Neural cell (in vitro differentiated cells): ENCODE data around the gene RBM38. TPM values are rescaled to one million over a fixed set of nuclear protein-coding genes. Genes with fewer than 3 reads are reported as not detected.

Source experiments
- H2AFZ ChIP-seq: fragments of 200-600, 300-800 bp; sonication (generic), shearing (Covaris generic); 2 replicates; pipeline ENCODE4 v1.6.0; 2014; ENCODE audit warnings: low read depth, mild to moderate bottlenecking, antibody characterized with exemption, low read length, moderate library complexity
- H3F3A ChIP-seq: fragments of 200-600 bp; shearing (Covaris generic); 2 replicates; pipeline ENCODE4 v1.6.1; 2016; ENCODE audit warnings: mild to moderate bottlenecking, moderate library complexity, mixed read lengths, antibody characterized with exemption, low read length; ENCODE audit not compliant: insufficient read depth, poor library complexity, severe bottlenecking
- H3K27ac ChIP-seq: fragments of 200-600, 300-800 bp; sonication (generic), shearing (Covaris generic); 2 replicates; pipeline ENCODE4 v1.5.1; 2014; ENCODE audit warnings: mild to moderate bottlenecking, low read length, moderate library complexity
- H3K27me3 ChIP-seq: fragments of 300-800, 200-600 bp; sonication (generic), shearing (Covaris generic); 2 replicates; pipeline ENCODE4 v1.6.0; 2014; ENCODE audit warnings: mild to moderate bottlenecking, low read depth, low read length, moderate library complexity; ENCODE audit not compliant: insufficient read depth
- H3K36me3 ChIP-seq: fragments of 300-800, 200-600 bp; sonication (generic), shearing (Covaris generic); 2 replicates; pipeline ENCODE4 v1.5.1; 2014; ENCODE audit warnings: mild to moderate bottlenecking, antibody characterized with exemption, low read length, moderate library complexity; ENCODE audit not compliant: insufficient read depth
- H3K4me2 ChIP-seq: fragments of 300-800, 200-600 bp; sonication (generic), shearing (Covaris generic); 2 replicates; pipeline ENCODE4 v1.6.0; 2014; ENCODE audit warnings: mild to moderate bottlenecking, low read length
- H3K4me3 ChIP-seq: fragments of 300-800, 200-600 bp; sonication (generic), shearing (Covaris generic); 2 replicates; pipeline ENCODE4 v1.5.1; 2014; ENCODE audit warnings: mild to moderate bottlenecking, low read length, moderate library complexity
- H3K79me2 ChIP-seq: fragments of 200-600 bp; shearing (Covaris generic); replicated peaks from 2 replicates; pipeline ENCODE4 v1.6.0; 2014; ENCODE audit warnings: mild to moderate bottlenecking, low read length, moderate library complexity; ENCODE audit not compliant: insufficient read depth
- H3K9ac ChIP-seq: fragments of 300-800, 200-600 bp; sonication (generic), shearing (Covaris generic); 2 replicates; pipeline ENCODE4 v1.6.1; 2016; ENCODE audit warnings: mild to moderate bottlenecking, low read length, mixed read lengths
- H3K9me2 ChIP-seq: fragments of 200-600 bp; shearing (Covaris generic); 2 replicates; pipeline ENCODE4 v1.6.1; 2016; ENCODE audit warnings: mild to moderate bottlenecking, low read length, mixed read lengths; ENCODE audit not compliant: insufficient read depth
- H3K9me3 ChIP-seq: fragments of 200-600, 300-800 bp; sonication (generic), shearing (Covaris generic); 2 replicates; pipeline ENCODE4 v1.6.1; 2016; ENCODE audit warnings: mild to moderate bottlenecking, mixed run types, low read length, moderate library complexity, mixed read lengths
- H4K20me1 ChIP-seq: fragments of 200-600 bp; shearing (Covaris generic); 2 replicates; pipeline ENCODE4 v1.6.1; 2016; ENCODE audit warnings: mild to moderate bottlenecking, mixed run types; ENCODE audit not compliant: insufficient read depth
- CTCF ChIP-seq: fragments of 450-650 bp; IDR thresholded peaks from 2 replicates; pipeline ENCODE4 v1.5.1; 2014; ENCODE audit warnings: antibody characterized with exemption, mild to moderate bottlenecking, moderate library complexity; ENCODE audit not compliant: poor library complexity, severe bottlenecking
- EP300 ChIP-seq: fragments of 450-650 bp; conservative IDR thresholded peaks from 2 replicates; pipeline ENCODE4 v1.6.1; 2014; ENCODE audit warnings: antibody characterized with exemption, mild to moderate bottlenecking, moderate library complexity; ENCODE audit not compliant: poor library complexity, severe bottlenecking
- EZH2 ChIP-seq: fragments of 200-600, 300-800 bp; shearing (Covaris generic), sonication (generic); IDR thresholded peaks from 2 replicates; pipeline ENCODE4 v1.6.1; 2014; ENCODE audit warnings: antibody characterized with exemption, low read length, borderline replicate concordance, mild to moderate bottlenecking; ENCODE audit not compliant: insufficient read depth, poor library complexity, severe bottlenecking
- MXI1 ChIP-seq: fragments of 450-650 bp; conservative IDR thresholded peaks from 2 replicates; pipeline ENCODE4 v1.6.1; 2014; ENCODE audit warnings: antibody characterized with exemption, mild to moderate bottlenecking; ENCODE audit not compliant: poor library complexity, severe bottlenecking
- POLR2AphosphoS5 ChIP-seq: IDR thresholded peaks from 2 replicates; pipeline ENCODE4 v1.6.1; 2012
- RAD21 ChIP-seq: fragments of 450-650 bp; conservative IDR thresholded peaks from 2 replicates; pipeline ENCODE4 v1.6.1; 2014; ENCODE audit warnings: antibody characterized with exemption, mild to moderate bottlenecking, moderate library complexity
- REST ChIP-seq: IDR thresholded peaks from 2 replicates; pipeline ENCODE4 v1.6.1; 2012; ENCODE audit warnings: borderline replicate concordance
- SMC3 ChIP-seq: fragments of 450-650 bp; conservative IDR thresholded peaks from 2 replicates; pipeline ENCODE4 v1.6.1; 2014; ENCODE audit warnings: antibody characterized with exemption, mild to moderate bottlenecking, moderate library complexity; ENCODE audit not compliant: poor library complexity
- TAF1 ChIP-seq: IDR thresholded peaks from 2 replicates; pipeline ENCODE4 v1.6.1; 2012; ENCODE audit warnings: low read depth
- polyA plus RNA-seq: library from polyadenylated mRNA; depleted of rRNA; stranded (reverse); fragments of >200 nt; gene quantifications from 2 replicates; pipeline ENCODE4 v1.2.3, GENCODE V29; 2014

RBM38 gene
- polyA plus RNA-seq, 1 donor from 2014 or later, result 19.0 TPM

GRCh38 chr20:57382516-57382915 is 8.7 kb upstream of the RBM38 start:
- H2AFZ ChIP-seq, result no peak overlapping the region
- no peaks in the 10 kb centered on the region for H4K20me1 ChIP-seq
- H3K36me3 ChIP-seq, result no peaks in the 10 kb centered on the region
- no peak overlapping the region for H3K4me2 ChIP-seq
- H3K9ac ChIP-seq, result no peak overlapping the region
- no peak overlapping the region for H3K27ac ChIP-seq
- TF ChIP-seq SMC3, result no peak
- TF ChIP-seq EZH2, result no peak
- TF ChIP-seq MXI1, result no peak
- no peak for TF ChIP-seq POLR2AphosphoS5
- no peak for TF ChIP-seq TAF1
- no peak for TF ChIP-seq RAD21
- no peak for TF ChIP-seq CTCF
- no peak for TF ChIP-seq REST
- no peak for TF ChIP-seq EP300
- no peaks in the 10 kb centered on the region for H3K9me2 ChIP-seq
- H3K27me3 ChIP-seq, result no peaks in the 10 kb centered on the region
- no peaks in the 10 kb centered on the region for H3F3A ChIP-seq
- no peaks in the 10 kb centered on the region for H3K79me2 ChIP-seq
- H3K4me3 ChIP-seq, result no peak overlapping the region
- no peaks in the 10 kb centered on the region for H3K9me3 ChIP-seq

- Histone ChIP-seq H3K9me3 (no peaks in the 10 kb centered on the region), H3K4me2 (no peak overlapping the region), H3K9ac (no peak overlapping the region), H3F3A (no peaks in the 10 kb centered on the region), H3K79me2 (no peaks in the 10 kb centered on the region), H3K36me3 (no peaks in the 10 kb centered on the region), H3K27me3 (no peaks in the 10 kb centered on the region), H3K9me2 (no peaks in the 10 kb centered on the region), H4K20me1 (no peaks in the 10 kb centered on the region), H2AFZ (no peak overlapping the region), H3K27ac (no peak overlapping the region), H3K4me3 (no peak overlapping the region)
- TF ChIP-seq EP300 (no peak), SMC3 (no peak), MXI1 (no peak), POLR2AphosphoS5 (no peak), REST (no peak), TAF1 (no peak), RAD21 (no peak), EZH2 (no peak), CTCF (no peak)
Observed at GRCh38 chr20:57383447-57384347, 7.5 kb upstream of the RBM38 start.
